HG03064 (cell line): Measurements from ENCODE around the gene RAB3GAP1.
"Not testable (repeated sequence)": the region's sequence is repeated elsewhere in the genome, so short reads cannot be mapped to it uniquely, and the experiment has no call there.

Experiments
- ATAC-seq: cut with Tn5 transposase; IDR thresholded peaks from one replicate; pipeline ENCODE4 v1.9.1; 2021; ENCODE audit warnings: low read depth; ENCODE audit not compliant: unreplicated experiment

RAB3GAP1 gene

DNA sequence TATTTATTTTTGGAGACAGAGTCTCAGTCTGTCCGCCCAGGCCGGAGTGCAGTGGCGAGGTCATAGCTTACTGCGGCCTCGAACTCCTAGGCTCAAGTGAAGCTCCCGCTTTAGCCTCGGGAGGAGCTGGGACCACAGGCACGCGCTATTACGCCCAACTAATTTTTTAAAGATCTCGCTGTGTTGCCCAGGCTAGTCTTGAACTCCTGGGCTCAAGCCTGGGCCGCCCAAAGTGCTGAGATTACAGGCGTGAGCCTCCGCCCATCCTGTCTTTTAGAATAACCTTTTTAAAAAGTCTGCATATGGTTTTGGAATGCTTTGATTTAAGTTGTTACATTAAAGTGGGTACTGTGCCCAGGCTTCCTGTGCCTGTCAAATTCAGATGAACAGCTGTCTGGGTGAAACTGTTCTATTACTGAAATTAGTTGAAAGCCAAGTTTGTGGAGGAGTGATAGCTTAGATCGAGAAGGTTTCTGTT is 944 bp downstream of the RAB3GAP1 start:
- peak; percentile 38 for ATAC-seq

DNA sequence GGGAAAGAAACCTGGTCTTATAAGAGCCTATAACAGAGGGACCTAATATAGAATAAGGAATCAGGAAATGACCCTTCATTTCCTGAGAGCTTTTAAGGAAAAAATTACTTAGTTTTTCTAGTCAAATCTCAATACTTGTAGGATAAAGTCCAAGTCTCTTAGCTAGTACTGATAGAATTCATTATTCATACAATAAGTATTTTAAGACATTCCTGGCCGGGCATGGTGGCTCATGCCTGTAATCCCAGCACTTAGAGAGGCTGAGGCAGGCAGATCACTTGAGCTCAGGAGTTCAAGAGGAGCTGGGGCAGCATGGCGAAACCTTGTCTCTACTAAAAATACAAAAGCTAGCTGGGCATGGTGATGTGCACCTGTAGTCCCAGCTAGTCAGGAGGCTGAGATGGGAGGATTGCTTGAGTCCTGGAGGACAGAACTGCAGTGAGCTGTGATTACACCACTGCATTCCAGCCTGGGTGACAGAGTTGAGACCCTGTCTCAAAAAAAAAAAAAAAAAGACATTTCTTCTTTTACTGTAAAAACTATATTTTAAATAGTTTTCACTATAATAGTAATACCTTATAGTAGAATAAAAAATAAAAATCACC is 3.2 kb downstream of the RAB3GAP1 start:
- no peak for ATAC-seq

DNA sequence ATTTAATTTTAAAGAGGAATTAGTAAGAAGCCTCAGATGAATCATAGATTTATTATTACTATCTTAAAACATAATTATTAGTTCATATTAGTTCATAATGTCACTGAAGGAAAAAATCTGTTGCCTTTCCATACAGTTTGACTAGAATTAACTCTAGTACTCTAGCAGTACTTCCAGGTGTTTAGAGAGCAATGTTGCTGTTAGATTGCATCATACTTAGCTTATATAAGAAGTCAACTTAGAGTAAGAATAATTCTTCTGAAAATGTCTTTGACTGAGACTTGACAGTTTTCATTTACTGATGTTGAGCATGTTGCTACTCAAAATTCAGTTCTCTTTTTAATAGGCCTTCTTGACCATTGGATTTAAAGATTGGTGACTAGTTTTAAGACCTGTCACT is 4.7 kb downstream of the RAB3GAP1 start:
- no peak for ATAC-seq

DNA sequence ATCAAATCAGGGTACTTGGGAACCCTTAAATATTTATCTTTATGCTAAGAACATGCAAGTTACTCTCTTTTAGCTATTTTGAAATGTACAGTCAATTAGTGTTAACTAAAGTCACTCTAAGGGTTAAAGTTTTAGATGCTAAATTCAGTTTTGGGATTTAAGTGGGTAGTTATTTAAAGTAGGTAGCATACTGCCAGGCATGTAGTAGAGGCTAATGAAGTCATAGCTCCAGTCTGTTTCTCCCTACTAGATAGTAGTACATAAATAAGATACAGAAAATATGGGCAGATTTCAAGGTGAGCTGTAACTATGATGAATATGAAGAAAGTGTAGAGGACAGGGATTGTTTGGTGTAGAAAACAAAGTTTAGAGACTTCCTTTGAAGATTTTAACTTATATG is 7.5 kb downstream of the RAB3GAP1 start:
- ATAC-seq, result no peak

DNA sequence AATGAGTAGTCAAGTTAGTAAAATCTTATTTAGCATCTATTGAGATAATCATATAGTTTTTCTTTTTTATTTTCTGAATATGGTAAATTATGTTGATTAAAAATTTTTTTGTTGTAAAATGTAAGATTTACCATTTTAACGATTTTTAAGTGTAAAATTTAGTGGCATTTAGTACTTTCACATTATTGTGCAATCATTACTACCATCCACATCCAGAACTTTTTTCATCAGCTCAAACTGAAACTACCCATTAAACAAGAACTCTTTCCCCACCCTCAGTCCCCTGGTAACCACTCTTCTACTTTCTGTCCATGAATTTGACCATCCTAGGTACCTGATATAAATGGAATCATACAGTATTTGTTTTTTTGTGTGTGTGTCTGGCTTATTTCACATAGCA is 11.1 kb downstream of the RAB3GAP1 start:
- ATAC-seq, result no peak

DNA sequence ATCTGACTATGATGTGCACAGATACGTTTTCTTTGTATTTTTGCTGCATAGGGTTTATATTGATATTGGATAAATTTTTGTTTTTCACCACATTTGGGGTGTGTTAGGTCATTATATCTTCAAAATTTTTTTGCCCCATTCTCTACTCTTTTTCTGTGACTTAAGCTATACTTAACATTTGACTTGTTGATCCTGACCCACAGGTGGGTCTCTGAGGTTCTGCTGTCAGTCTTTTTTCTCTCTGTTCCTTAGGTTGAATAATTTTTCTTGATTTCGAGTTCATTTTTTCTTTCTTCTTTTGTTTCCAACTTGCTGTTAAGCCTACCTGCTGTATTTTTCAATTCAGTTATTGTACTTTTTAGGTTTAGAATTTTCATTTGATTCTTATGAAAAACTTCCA is 12.1 kb downstream of the RAB3GAP1 start:
- no peak for ATAC-seq

DNA sequence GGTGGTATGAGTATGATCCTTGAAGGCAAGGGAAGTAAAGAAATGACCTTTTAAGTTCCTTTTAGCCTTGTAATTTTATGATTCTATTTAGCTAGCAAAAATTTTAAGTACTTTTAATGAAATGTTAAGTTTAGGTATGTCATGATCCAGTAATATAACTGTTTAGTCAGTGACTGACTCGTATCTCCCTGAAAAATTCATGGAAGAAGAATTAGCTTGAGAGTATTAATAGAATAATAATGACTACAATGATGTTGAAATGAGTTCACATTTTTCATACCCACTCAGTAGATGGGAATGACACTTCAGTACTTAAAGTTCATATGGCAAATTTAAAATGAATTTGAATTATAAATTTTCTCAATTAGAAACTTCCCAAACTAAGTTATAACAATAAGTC is 14.6 kb downstream of the RAB3GAP1 start:
- no peak for ATAC-seq

DNA sequence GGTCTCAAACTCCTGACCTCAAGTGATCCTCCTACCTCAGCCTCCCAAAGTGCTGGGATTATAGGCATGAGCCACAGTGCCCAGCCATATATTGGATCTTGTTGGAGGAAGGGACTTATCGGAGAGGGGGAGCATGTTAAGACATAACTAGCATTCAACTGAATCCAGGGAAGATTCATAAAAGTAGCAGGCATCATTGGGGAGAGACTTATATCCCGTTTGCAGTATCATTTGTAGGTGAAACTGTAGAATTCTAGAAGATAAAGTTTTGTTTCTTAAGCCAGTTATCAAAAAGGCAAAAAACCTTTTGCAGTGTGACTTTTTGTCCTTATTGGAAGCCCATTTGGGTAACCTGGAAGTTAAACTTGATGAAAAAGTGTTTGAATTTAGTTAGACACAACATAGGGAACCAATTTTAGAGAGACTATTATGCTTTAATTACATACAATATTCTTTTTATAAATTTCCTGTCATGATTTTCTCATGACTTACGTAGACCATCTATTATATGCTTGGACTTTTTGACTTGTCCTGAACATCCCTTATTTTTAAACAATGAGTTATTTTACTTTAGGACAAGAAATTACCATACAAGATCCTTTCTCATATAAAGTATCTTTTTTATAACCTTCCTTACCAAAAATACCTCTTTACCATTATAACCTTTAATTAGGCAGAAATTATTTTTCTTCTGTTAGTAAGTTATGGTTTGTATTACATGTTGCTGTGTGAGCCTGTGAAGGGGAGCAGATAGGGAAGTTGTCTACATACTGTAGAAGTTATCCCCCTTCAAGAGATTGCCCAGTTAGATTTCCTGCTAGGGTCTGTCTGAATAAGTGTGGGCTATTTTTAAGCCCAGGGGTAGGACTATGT is 20.3 kb downstream of the RAB3GAP1 start:
- no peak for ATAC-seq

DNA sequence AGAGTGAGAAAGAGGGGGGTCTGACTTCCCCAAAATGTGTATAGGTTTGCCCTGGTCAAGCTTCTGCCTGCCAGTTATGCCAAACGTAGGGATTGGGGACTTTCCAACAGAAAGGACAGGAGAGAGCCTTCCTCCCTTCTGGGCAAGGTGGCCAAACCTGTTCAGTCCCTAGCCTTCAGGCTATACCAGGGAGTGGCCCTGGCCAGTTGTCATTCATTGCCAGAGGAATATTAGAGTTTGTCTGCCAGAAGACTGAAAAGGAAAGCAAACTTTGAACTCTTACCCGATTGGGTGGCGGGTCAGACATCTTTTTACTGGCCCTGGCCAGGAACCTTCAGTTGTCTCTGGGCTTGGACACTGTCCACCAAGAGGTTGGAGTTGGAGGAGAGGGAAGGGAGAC is 22.1 kb downstream of the RAB3GAP1 start:
- no peak for ATAC-seq

DNA sequence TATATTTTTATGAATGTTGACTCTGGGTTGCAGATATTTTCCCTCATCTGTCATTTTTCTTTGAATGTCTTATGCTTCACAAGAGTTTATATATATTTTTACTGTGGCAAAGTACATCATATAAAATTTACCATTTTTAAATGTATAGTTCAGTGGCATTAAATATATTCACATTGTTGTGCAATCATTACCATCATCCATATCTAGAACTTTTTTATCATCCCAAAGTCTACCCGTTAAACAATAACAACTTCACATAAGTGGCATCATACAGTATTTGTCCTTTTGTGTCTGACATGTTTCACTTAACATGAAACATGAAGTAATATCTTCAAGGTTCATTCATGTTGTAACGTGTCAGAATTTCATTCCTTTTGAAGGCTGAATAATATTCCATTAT is 24.5 kb downstream of the RAB3GAP1 start:
- no peak for ATAC-seq

DNA sequence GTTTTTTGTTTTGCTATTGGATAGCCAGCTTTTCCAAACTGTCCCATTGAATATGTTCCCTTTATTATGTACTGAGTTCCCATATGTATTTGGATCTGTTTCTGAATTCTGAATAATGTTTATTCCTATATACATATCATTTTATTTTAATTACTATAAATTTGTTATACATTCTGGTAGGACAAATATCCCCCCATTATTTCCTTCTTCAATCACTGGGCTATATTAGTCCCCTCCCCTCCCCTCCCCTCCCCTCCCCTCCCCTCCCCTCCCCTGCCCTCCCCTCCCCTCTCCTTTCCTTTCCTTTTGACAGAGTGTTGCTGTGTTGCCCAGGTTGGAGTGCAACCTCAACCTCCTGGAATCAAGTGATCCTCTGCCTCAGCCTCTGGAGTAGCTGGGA is 26.3 kb downstream of the RAB3GAP1 start:
- ATAC-seq, result no peak

DNA sequence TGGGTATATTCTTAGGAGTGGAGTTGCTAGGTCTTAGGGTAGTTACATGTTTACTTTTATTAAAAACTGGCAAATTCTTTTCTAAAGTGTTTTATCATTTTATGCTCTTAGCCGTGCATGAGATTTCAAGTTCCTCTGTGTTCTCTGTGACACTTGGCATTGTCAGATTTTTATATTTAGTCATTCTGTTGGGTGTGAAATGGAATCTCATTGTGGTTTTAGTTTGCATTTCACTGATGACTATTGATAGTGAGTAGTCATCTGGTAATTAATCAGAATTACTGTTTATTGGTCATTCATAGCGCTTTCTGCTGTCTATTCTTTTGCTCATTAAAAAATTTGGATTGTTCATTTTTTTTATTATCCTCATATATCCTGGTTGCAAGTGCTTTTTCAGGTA is 34.1 kb downstream of the RAB3GAP1 start:
- ATAC-seq, result no peak

DNA sequence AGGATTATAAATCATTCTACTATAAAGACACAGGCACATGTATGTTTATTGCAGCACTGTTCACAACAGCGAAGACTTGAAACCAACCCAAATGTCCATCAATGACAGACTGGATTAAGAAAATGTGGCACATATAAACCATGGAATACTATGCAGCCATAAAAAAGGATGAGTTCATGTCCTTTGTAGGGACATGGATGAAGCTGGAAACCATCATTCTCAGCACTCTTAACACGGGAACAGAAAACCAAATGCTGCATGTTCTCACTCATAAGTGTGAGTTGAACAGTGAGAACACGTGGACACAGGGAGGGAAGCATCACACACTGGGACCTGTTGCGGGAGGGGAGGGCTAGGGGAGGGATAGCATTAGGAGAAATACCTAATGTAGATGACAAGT is 37.5 kb downstream of the RAB3GAP1 start:
- not testable (repeated sequence) for ATAC-seq

DNA sequence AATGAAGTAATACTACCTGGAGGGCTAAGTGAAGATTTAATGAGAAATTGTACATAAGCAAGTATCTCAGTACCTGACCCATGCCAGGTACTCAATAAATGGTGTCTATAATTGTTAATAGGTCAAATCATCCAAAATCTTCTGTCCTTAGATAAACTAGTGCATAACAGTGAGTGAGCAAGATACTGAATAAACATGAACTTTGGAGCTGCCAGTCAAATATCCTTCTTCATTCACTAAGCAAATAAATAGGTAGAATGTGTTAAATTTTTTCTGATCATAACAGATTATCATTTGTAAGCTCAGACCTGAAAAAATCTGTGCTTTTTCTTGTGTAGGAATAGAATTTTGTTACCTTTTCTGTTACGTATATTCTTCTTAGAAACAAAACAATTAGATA is 39.6 kb downstream of the RAB3GAP1 start:
- no peak for ATAC-seq

DNA sequence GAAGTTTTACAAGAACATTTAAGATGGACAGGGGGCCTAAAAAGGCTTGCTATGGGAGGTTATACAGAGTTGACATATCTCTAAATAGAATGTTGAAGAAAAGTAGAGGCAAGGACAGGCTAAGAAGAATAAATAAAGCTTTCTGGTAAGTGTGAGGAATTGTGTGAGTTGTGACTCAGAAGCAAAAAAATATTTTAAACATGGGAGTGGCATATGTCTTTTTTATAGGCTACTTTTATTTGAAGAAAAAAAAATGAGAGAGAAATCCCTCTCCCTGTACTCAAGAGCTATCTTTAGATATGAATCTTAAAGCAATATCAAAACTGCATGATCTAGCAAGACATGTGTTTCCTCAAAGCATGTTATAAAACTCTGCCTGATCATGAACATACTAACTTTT is 41.1 kb downstream of the RAB3GAP1 start:
- ATAC-seq, result no peak

DNA sequence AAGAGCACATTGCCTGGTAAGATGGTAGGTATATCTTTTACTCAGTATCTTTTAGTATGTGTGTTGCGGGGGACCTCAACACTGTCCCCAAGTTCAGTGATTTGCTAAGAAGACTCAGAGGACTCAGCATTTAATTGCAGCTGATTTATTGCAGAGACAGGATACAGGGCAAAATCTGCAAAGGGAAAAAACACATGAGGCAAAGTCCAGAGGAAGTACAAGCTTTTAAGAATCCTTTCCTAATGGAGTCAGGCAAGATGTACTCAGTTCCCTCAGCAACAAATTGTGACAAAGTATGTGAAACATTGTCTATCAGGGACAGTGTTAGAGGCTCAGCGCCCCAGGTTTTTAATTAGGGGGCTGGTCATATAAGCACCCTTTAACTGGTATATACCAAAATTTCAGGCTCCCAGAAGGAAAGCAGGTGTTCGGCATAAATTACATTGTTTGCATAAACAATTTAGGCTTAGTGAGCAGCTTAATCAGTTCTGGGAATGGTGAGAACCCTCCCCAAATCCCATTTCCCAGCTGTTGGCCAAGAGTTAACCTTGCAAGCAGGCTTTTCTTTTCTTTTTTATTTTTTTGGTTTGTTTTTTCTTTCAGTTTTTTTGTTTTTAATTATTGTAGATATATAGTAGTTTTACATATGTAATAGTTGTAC is 41.7 kb downstream of the RAB3GAP1 start:
- no peak for ATAC-seq

DNA sequence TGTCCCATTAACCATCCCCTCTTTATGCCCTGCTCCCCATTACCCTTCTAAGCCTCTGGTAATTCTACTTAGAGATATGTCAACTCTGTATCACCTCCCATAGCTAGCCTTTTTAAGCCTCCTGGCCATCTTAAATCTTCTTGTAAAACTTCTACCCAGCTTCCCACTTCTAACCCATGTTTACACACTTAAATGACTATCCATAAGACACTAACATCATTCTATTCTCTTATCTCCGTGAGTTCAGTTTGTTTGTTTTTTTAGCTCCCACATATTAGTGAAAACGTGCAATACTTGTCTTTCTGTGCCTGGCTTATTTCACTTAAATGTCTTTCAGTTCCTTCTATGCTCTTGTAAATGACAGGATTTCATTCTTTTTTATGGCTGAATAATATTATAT is 42.4 kb downstream of the RAB3GAP1 start:
- no peak for ATAC-seq

DNA sequence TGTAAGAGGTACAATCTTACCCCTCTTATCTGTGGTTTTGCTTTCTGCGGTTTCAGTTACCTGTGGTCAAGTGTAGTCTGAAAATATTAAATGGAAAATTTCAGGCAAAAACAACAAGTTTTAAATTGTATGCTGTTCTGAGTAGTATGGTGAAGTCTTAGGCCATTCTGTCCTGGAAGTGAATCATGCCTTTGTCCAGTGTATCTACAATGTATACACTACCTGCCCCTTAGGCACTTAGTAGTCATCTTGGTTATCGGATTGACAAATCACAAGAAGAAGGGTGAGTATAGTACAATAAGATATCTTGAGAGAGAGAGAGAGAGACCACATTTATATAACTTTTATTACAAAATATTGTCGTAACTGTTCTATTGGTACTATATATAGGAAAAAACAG is 43.5 kb downstream of the RAB3GAP1 start:
- ATAC-seq, result no peak

DNA sequence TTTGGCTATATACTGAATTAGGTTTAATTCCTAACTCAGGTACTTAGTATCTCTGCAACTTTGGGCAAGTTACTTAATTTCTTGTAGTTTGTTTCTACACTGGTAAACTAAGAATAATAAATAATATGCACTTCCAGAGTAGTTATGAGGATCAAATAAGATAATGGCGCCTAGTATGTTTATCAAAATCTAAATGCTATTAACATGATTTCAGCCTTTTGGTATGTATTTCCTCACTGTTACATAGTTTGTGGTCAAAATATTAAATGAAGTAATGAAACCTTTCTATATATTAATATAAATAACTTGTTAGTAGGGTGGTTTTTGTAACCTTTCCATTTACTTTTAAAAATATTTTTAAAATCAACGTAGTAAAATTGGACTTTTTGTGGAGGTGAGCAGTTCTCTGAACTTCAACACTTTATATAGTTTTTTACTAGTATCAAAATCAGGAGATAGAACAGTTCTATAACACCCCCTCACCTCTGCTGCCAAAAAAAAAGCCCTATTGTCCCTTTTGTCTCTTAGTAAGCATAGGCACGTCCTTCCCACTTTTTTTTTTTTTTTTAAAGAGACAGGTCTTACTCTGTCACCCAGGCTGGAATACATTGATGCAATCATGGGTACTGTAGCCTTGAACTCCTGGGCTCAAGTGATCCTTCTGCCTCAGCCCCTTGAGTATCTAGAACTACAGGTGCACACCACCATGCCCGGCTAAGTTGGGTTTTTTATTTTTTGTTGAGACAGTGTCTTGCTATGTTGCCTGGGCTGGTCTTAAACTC is 44.8 kb downstream of the RAB3GAP1 start:
- ATAC-seq, result no peak

DNA sequence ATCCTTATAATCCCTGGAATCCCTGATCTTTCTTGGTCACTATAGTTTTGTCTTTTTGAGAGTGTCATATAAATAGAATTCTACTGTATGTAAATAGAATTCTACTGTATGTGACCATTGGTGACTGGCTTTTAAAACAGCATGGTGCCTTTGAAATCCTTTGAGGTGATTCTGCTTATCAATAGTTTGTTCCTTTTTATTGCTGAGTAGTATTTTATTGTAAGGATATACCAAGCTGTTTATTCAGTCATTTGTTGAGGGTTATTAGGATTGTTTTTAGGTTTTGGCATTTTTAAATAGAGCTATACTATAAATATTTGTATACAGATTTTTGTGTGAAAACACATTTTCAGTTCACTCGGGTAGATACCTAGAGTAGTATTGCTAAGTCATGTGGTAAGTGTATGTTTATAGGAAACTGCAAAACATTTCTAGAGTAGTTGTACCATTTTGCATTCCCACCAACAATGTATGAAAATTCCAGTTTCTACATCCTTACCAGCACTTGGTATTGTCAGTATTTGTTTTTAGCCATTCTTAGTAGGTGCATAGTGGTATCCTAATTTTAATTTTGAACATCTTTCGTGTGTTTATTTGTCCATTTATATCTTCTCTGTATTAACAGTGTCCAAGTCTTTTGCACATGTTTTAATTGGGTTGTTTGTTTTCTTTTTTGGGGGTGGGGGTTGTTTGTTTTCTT is 45.6 kb downstream of the RAB3GAP1 start:
- ATAC-seq, result no peak
